ENCODE measurements around the gene SIMC1. TPM values are rescaled to one million over a fixed set of nuclear protein-coding genes. Genes with fewer than 3 reads are reported as not detected.
"Not testable (repeated sequence)": the region's sequence is repeated elsewhere in the genome, so short reads cannot be mapped to it uniquely, and the experiment has no call there.

The SIMC1 gene
- 11.8 and 13.2 TPM in 2 replicates for total RNA-seq (2014; rRNA removed; shearing (Covaris generic))

DNA sequence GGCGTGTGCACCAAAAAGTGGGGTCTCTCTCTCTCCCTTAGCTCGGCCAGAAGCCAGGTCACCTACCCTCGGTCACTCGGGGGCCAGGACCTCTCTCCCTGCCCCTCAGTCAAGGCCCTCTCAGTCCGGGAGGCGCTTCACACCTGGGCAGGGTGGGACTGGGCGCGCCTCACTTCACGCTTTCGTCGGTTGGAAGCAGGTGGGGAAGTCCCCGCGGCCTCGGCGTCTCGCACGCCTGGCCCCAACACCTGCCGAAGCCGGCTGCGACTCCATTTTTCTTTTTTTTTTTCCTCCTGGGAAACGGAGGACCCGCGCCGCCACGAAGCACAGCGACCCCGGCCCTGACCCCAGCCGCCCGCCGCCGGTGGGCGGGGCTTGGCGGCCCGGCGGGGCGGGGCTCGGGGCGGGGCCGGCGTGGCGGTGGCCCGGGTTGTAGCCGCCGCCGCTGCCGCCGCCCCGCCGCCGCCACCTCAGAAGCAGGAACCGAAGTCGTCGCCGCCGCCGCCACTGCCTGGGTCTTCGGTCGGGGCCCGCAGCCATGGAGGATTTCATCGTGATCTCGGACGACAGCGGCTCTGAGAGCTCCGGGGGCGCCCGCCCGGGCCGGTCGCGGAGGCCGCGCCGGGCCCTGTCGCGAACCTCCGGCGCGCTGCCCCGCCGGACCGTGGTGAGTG is at the start of gene SIMC1:
Gene SIMC1, plus strand, starts transcription at position 454 of the 674 bp plus-strand sequence. Its CDS starts 85 bp downstream, at position 539.
- not testable (repeated sequence) for DNase-seq (ENCODE audit: low spot score)

- DNase-seq (ENCODE audit: low spot score), result no peak
These were observed 49.6 kb upstream of the SIMC1 start for GRCh38 chr5:176188506-176189193.

DNA sequence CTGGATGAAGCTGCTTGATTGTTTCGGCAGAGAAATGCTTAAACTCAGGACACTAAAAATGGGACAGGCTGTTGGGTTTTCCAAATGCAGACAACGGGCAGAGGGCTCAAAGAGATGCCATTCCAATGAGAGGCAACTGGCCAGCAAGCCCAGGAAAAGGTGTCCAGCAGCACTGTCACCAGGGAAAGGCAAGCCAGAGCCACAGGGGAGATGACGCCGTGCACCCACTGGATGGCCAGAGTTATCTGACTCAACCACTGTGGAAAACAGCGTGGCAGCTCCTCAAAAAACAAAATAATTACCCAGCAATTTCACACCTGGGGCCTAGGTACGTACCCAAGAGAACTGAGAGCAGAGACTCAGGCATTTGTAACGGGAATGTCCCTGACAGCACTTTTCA is 48.4 kb upstream of the SIMC1 start:
- no peak for DNase-seq (ENCODE audit: low spot score)

- no peak for DNase-seq (ENCODE audit: low spot score)
These were observed 47.1 kb upstream of the SIMC1 start for GRCh38 chr5:176190886-176191755.

GRCh38 chr5:176192094-176192721 is 46.0 kb upstream of the SIMC1 start:
- no peak for DNase-seq (ENCODE audit: low spot score)

DNA sequence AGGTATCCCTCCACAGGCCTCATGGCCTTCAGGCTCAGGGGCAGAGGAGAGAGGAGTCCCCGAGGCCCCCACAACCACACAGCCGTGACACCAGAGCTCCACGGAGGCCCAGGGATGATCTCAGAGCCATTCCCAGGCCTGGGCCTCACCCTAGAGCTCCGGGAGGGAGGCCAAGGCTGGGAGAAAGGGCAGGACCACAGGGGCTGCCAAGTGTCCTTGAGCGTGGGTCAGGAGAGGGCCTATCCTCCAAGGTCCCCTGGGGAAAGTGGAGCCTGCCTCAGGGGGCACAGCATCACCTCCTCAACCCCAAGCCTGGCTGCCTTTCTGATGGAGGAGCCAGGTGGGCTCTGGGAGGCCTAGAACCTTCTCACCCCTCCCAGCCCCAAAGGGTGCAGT is 45.5 kb upstream of the SIMC1 start:
- DNase-seq (ENCODE audit: low spot score), result not testable (repeated sequence)

GRCh38 chr5:176193636-176194035 is 44.6 kb upstream of the SIMC1 start:
- not testable (repeated sequence) for DNase-seq (ENCODE audit: low spot score)

GRCh38 chr5:176194238-176195083 is 43.8 kb upstream of the SIMC1 start:
- DNase-seq (ENCODE audit: low spot score), result not testable (repeated sequence)

- DNase-seq (ENCODE audit: low spot score), result not testable (repeated sequence)
These were observed 43.2 kb upstream of the SIMC1 start for GRCh38 chr5:176195084-176195413.

DNA sequence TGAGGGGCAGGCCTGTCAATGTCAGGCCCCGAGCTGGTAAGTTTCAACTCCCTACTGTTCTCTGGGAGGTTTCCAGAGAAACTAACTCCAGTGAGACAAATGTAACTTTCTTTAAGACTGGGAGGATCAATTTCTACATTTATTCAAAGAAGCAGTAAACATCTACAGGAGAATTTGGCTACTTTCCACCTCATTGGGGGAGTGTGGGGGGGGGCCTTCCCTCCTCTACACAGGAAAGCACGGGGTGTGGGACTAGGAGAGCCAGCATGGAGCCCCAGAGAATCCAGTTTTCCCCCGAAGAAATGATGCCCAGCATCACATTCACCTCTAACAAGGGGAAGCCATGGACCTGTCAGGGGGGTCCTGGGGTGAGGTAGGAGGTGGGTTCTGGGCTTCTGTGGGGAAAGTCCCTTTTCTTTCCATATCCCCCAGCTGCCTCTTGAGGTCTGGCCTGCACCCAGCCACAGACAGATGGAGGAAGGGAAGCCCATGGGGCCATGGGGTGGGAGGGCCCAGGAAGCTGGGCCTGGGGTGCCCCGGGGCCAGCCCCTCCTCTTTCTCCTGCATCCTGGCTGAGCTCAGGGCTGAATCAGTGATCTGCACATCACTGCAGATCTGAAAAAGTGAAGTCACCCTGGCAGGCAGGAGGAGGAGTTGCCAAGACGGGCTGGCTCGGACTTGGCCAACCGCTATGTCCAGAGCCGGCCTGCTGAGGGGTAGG is 42.6 kb upstream of the SIMC1 start:
- not testable (repeated sequence) for DNase-seq (ENCODE audit: low spot score)

GRCh38 chr5:176196781-176197180 is 41.4 kb upstream of the SIMC1 start:
- not testable (repeated sequence) for DNase-seq (ENCODE audit: low spot score)

- not testable (repeated sequence) for DNase-seq (ENCODE audit: low spot score)
These were observed 40.9 kb upstream of the SIMC1 start for GRCh38 chr5:176197234-176197858.

DNA sequence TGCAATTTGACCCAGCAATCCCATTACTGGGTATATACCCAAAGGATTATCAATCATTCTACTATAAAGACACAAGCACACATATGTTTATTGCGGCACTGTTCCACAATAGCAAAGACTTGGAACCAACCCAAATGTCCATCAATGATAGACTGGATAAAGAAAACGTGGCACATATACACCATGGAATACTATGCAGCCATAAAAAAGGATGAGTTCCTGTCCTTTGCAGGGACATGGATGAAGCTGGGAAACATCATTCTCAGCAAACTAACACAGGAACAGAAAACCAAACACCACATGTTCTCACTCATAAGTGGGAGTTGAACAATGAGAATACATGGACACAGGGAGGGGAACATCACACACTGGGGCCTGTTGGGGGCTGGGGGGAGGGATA is 39.9 kb upstream of the SIMC1 start:
- not testable (repeated sequence) for DNase-seq (ENCODE audit: low spot score)

- DNase-seq (ENCODE audit: low spot score), result not testable (repeated sequence)
These were observed 39.1 kb upstream of the SIMC1 start for GRCh38 chr5:176198991-176199733.

GRCh38 chr5:176199803-176200399 is 38.3 kb upstream of the SIMC1 start:
- not testable (repeated sequence) for DNase-seq (ENCODE audit: low spot score)

- no peak for DNase-seq (ENCODE audit: low spot score)
These were observed 36.4 kb upstream of the SIMC1 start for GRCh38 chr5:176201811-176202210.

GRCh38 chr5:176203086-176203485 is 35.1 kb upstream of the SIMC1 start:
- DNase-seq (ENCODE audit: low spot score), result no peak

- DNase-seq (ENCODE audit: low spot score), result not testable (repeated sequence)
These were observed 34.7 kb upstream of the SIMC1 start for GRCh38 chr5:176203535-176203934.

Data from A172 (cell line).